ENCODE results near the gene RGS3.

The RGS3 gene

GRCh38 chr9:113645227-113645977, 181.9 kb downstream of the RGS3 start:
- no peak for DNase-seq

GRCh38 chr9:113645978-113646253, 182.4 kb downstream of the RGS3 start:
- no peak for DNase-seq

- no peak for DNase-seq
Measured at GRCh38 chr9:113646491-113646890, 183.0 kb downstream of the RGS3 start.

All from activated CD4-positive, CD25-positive, alpha-beta regulatory T cell (primary cell).